NCI-H446 treated with DMSO at 0.1 percent for 48 hours (cell line): Measurements from ENCODE around the gene CCDC158.
"Not testable (repeated sequence)": the region's sequence is repeated elsewhere in the genome, so short reads cannot be mapped to it uniquely, and the experiment has no call there.

Experiments used
- DNase-seq: peaks from one replicate; lab custom pipeline; 2025; lab: John Stamatoyannopoulos, UW

CCDC158 gene

GRCh38 chr4:76373919-76374552 is 46.9 kb downstream of the CCDC158 start:
- no peak for DNase-seq

DNA sequence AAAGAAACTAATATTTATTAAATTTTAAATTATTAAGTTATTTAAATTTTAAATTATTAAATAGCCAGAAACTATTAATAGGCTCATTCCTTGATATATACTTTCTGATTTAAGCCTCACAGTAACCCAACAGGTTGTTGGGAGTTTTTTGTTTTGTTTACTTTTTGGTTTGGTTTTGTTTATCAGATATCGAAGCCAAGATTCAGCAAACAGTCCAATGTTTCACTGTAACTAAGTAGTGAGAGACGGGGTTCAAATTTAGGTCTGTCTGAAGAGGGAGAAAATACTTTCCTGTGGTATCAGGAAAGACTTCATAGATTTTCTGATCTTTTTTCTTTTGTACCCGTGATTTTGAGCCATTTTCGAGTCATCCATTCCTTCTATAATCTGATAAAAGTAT is 54.2 kb downstream of the CCDC158 start:
- no peak for DNase-seq

GRCh38 chr4:76365636-76366035 is 55.3 kb downstream of the CCDC158 start:
- DNase-seq = no peak

- DNase-seq = no peak
Measured at GRCh38 chr4:76364763-76365162, 56.2 kb downstream of the CCDC158 start.

GRCh38 chr4:76363556-76364290 is 57.2 kb downstream of the CCDC158 start:
- DNase-seq = no peak

DNA sequence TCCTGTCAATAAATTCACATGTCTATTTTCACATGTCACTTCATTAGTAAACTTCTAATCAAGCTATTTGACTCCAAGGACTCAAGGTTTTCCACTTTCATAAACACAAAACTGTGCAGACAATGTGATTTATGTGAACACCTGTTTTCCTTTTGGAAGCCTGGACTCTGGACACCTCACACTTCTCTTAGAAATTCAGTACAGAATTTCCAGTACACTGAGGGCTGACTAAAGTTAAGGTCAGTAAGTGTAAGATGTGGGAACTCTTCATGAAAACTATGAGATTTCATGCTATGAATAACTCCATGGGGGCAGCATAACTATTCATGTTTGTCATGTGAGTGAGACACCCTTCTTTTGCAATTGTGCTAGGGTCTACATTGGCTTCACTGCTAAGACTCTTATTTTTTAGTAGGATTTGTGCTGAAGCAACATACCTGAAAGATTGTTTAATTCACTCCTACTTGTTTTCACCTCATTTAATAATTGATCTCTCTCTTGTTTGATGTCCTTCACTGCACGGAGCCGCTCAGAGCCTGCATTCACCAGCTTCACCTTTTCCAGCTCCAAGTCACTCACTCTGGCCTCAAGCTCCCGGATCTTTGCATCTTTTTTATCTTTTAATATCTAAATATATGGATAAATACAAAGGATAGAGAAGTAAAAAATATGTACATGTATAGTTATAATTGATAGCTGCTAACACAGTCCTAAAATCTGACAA is 59.1 kb downstream of the CCDC158 start:
- DNase-seq = no peak

DNA sequence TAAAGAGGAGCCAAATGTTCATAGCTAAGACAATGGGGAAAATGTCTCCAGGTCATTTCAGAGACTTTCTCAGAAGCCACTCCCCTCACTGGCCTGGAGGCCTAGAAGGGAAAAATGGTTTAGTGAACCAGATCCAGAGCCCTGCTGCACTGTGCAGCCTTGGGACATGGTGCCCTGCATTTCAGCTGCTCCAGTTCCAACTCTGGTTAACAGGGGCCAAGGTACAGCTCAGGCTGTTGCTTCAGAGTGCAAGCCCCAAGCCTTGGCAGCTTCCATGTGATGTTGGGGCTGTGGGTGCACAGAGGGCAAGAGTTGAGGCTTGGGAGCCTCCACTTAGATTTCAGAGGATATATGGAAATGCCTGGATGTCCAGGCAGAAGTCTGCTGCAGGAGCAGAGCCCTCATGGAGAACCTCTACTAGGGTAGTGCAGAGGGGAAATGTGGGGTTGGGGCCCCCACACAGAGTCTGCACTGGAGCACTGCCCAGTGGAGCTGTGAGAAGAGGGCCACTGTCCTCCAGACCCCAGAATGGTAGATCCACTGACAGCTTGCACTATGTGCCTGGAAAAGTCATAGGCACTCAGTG is 61.0 kb downstream of the CCDC158 start:
- not testable (repeated sequence) for DNase-seq

GRCh38 chr4:76357981-76358380 is 63.0 kb downstream of the CCDC158 start:
- DNase-seq = no peak

DNA sequence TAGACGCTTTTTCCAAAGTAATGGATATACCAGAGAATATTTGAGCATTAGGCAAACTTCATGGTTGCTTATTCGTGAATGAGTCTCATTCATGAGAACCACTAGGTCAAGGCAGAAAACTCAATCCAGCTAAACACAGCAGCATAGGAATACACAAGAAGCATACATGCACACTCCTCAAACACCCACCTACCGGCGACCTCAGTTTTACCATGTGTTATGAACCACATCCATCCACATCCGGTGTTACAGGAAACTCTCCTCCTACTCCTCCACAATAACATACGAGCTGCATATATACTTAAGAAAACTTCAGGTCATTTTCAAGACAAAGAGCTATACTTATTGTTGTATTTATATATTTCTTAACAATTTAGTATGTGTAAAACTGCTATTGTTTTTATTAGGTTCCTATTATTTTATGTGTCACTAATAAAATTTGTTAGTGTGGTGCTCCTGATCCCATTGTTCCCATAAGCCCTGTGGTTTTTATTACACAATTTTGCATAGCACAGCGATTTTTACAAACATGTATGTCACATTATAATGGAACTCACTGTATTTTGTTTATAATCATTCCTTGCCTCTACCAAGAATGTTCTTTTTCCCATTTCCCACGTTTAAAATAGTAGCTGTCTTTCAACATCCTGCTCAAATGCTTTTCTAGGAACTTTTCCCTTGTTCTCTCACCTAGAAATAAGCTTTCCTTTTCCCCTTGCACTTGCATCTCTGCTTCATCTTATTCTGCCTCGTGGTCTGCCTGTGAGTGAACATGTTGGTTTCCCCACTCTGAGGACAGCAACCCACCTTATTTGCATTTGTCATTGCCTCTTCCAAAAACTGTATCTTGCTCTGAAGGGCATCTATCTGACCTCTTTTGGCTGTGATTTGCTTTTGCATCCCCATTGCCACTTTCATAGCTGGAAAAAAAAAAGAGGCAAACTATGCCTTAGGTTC is 66.1 kb downstream of the CCDC158 start:
- DNase-seq = no peak

GRCh38 chr4:76342803-76343202 is 78.1 kb downstream of the CCDC158 start:
- no peak for DNase-seq

- DNase-seq = no peak
Measured at GRCh38 chr4:76342191-76342590, 78.8 kb downstream of the CCDC158 start.

GRCh38 chr4:76341063-76341462 is 79.9 kb downstream of the CCDC158 start:
- DNase-seq = no peak

- DNase-seq = no peak
Measured at GRCh38 chr4:76339364-76339763, 81.6 kb downstream of the CCDC158 start.

- no peak for DNase-seq
Measured at GRCh38 chr4:76334885-76335284, 86.1 kb downstream of the CCDC158 start.

- DNase-seq = no peak
Measured at GRCh38 chr4:76326515-76326914, 94.4 kb downstream of the CCDC158 start.

- no peak for DNase-seq
Measured at GRCh38 chr4:76325072-76325471, 95.9 kb downstream of the CCDC158 start.

DNA sequence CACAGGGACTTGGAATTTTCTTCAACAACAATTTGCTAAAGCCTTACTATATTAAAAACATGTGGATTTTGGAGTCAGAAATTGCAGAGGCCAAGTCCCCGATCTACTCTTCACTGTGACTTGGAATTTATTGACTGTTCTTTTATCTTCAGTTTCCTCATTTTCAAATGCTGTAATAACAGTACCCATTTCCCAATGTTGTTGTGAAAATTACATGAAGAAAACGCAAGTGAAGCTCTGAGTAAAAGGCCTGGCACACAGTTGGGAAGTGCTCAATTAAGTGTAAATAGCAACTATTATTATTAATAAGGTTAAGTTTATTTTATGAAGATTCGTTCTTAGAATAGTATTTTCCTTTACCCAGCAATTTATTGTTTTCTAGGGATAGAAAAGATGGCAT is 98.7 kb downstream of the CCDC158 start:
- no peak for DNase-seq

- no peak for DNase-seq
Measured at GRCh38 chr4:76316131-76316530, 104.8 kb downstream of the CCDC158 start.

- no peak for DNase-seq
Measured at GRCh38 chr4:76315267-76315918, 105.5 kb downstream of the CCDC158 start.

DNA sequence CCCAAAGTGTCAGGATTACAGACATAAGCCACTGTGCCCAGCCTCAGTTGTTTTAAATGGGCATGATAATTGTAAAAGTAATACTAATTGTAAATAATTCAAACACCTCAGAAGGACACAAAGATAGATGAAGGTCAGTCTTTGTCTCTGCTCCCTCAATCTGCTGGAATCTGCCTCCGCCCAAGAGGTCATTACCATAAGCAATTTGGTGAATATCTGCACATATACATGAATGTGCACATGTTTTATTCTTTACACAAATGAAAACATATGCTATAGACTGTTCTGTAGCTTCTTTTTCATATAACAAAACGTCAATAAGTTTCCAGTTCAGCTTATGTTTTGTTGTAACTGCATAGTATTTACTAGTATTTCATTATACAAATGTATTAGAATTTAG is 107.4 kb downstream of the CCDC158 start:
- DNase-seq = no peak

GRCh38 chr4:76312457-76312856 is 108.5 kb downstream of the CCDC158 start:
- DNase-seq = no peak
